GM04503 (cell line): Measurements from ENCODE around the gene CDC42EP1.
"Not testable (repeated sequence)": the region's sequence is repeated elsewhere in the genome, so short reads cannot be mapped to it uniquely, and the experiment has no call there.

Source experiments
- DNase-seq: peaks from one replicate; pipeline ENCODE4 v3.0.0-alpha.2; 2012; ENCODE audit warnings: low read depth

Gene CDC42EP1

GRCh38 chr22:37581504-37581903 lies 21.2 kb downstream of the CDC42EP1 start:
- DNase-seq, result no peak

GRCh38 chr22:37582526-37582925 lies 22.2 kb downstream of the CDC42EP1 start:
- no peak for DNase-seq

GRCh38 chr22:37588546-37589215 lies 28.4 kb downstream of the CDC42EP1 start:
- DNase-seq, result no peak

GRCh38 chr22:37589636-37590035 lies 29.4 kb downstream of the CDC42EP1 start:
- DNase-seq, result no peak

GRCh38 chr22:37591081-37591480 lies 30.8 kb downstream of the CDC42EP1 start:
- DNase-seq, result not testable (repeated sequence)

GRCh38 chr22:37591823-37592404 lies 31.6 kb downstream of the CDC42EP1 start:
- DNase-seq, result no peak

- no peak for DNase-seq
Measured at GRCh38 chr22:37594237-37594636, 34.0 kb downstream of the CDC42EP1 start.

GRCh38 chr22:37599153-37599552 lies 38.9 kb downstream of the CDC42EP1 start:
- no peak for DNase-seq

GRCh38 chr22:37601203-37601539 lies 40.9 kb downstream of the CDC42EP1 start:
- DNase-seq, result no peak

- peak; percentile 42 for DNase-seq
Measured at GRCh38 chr22:37601540-37602442, 41.5 kb downstream of the CDC42EP1 start.

GRCh38 chr22:37602546-37603277 lies 42.4 kb downstream of the CDC42EP1 start:
- DNase-seq, result not testable (repeated sequence)

GRCh38 chr22:37604074-37604473 lies 43.8 kb downstream of the CDC42EP1 start:
- no peak for DNase-seq

GRCh38 chr22:37604875-37605274 lies 44.6 kb downstream of the CDC42EP1 start:
- no peak for DNase-seq

- DNase-seq, result no peak
Measured at GRCh38 chr22:37607010-37607934, 47.0 kb downstream of the CDC42EP1 start.

GRCh38 chr22:37607935-37608476 lies 47.7 kb downstream of the CDC42EP1 start:
- DNase-seq, result no peak

GRCh38 chr22:37608477-37609239 lies 48.4 kb downstream of the CDC42EP1 start, which contains the start of gene GGA1:
Gene GGA1 (plus strand): TSS chr22:37608834. CDS start chr22:37608861, 27 bp downstream.
- peak; percentile 86 for DNase-seq

- no peak for DNase-seq
Measured at GRCh38 chr22:37609240-37610152, 49.2 kb downstream of the CDC42EP1 start.

GRCh38 chr22:37610153-37610475 lies 49.8 kb downstream of the CDC42EP1 start:
- not testable (repeated sequence) for DNase-seq
